DLD1 (cell line): ENCODE data around the gene GLUD2.
"Not testable (repeated sequence)": the region's sequence is repeated elsewhere in the genome, so short reads cannot be mapped to it uniquely, and the experiment has no call there.

Experiments used
- in situ Hi-C: cut with HindIII; loops from 2 replicates; pipeline ENCODE4 v1.10.0; 2017; ENCODE audit warnings: low sequenced_read_pairs

The GLUD2 gene

DNA sequence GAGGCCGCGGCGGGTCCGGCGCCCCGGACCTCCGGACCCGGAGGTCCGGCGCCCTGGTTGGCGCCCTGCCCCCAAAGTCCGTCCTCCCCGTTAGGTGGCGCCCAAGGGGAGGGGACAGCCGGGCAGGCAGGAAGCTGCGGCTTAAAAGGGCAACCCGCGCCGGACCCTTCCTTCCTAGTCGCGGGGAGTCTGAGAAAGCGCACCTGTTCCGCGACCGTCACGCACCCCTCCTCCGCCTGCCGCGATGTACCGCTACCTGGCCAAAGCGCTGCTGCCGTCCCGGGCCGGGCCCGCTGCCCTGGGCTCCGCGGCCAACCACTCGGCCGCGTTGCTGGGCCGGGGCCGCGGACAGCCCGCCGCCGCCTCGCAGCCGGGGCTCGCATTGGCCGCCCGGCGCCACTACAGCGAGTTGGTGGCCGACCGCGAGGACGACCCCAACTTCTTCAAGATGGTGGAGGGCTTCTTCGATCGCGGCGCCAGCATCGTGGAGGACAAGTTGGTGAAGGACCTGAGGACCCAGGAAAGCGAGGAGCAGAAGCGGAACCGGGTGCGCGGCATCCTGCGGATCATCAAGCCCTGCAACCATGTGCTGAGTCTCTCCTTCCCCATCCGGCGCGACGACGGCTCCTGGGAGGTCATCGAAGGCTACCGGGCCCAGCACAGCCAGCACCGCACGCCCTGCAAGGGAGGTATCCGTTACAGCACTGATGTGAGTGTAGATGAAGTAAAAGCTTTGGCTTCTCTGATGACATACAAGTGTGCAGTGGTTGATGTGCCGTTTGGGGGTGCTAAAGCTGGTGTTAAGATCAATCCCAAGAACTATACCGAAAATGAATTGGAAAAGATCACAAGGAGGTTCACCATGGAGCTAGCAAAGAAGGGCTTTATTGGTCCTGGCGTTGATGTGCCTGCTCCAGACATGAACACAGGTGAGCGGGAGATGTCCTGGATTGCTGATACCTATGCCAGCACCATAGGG is at the start of gene GLUD2:
GLUD2 (plus strand) TSS at position 170 of the 979 bp plus-strand sequence; CDS start at position 245, 75 bp downstream.
- in situ Hi-C loops = not testable (repeated sequence)

DNA sequence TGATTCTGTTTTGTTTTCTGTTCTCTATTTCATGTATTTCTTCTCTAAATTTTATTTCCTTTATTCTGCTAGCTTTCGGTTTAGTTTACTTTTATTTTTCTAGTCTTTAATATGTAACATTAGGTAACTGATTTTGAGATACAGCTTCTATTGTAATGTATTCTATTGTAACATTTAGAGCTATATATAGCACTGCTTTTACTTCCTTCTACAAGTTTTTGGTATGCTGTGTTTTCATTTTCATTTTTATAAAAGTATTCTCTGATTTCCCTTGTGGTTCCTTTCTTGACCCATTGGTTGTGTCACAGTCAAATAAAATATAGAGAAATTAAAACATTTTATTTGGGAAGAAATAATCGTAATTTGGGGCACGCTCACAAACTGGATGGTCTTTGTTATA is 48.0 kb upstream of the GLUD2 start:
- in situ Hi-C loops = no loop called here

DNA sequence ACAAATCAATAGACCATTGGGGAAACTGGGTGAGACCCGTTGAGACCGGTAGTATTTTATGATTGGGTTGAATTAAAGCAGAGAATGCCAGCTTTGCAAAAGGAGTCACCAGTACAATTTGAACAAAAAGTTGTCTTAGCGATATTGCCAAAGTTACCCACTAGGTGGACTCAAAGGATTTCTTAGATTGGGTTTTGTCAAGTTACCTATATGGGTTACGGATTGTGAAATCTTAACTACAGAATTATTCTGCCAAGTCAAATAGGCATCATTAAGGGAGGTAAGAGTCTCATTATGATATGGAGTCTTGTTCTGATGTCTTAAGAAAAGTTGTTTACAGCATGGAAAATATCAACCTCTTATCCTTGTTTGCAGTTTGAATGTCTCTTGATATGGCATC is 46.8 kb upstream of the GLUD2 start:
- in situ Hi-C loops = no loop called here

DNA sequence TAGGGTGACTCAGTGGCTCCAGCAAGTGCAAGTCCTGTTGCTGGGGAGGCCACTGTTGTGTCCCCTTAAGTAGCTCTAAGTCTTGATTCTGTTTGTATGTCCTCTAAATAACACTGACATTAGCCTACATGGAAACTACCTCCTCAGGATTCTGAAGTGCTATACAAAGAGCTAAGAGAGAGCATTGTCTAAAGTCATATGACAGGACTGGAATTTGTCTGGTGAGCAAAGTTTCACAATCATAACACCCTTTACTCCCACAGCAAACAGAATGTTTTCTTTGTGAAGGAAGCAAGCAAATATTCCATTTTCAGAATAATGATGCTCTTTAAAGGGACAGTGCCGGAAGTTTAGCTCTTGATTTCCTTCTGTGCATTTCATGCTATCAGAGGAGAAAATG is 38.5 kb upstream of the GLUD2 start:
- in situ Hi-C loops = no loop called here

DNA sequence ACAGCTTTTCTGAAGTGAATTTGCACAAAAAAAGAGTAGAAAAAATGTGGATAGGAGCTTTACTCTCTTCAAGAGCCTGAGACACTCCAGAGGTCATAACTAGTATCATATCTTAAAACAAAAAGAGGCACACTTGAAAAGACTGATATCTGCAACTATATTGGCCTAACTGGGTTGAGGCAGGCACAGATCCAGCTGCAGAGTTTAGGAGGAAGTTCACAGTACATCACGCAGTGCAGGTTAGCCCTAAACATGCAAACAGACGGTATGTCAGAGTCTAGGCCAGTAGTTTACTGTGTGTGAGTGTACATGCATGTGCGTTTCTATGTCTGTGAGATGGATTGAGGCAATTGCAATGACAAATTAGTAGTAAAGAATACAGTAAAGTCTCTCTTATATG is 37.6 kb upstream of the GLUD2 start:
- in situ Hi-C loops = no loop called here

DNA sequence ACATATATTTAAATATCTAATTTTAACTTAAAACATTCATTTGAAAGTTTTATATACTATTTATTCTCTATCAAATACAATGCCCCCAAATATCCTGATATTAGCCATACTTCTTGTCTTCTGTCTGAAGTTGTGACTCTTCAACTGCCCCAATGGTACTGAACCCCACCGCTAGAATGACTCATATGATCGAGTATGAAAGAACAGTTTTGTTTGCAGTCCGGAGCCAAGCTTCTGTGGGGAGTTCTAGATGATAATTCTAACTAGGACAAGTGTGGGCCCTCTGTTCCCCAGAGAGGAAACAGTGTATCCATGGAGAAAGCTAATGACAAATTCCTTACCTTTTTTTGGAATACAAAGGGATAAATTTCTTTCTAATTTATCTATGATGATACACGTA is 37.2 kb upstream of the GLUD2 start:
- in situ Hi-C loops = no loop called here

DNA sequence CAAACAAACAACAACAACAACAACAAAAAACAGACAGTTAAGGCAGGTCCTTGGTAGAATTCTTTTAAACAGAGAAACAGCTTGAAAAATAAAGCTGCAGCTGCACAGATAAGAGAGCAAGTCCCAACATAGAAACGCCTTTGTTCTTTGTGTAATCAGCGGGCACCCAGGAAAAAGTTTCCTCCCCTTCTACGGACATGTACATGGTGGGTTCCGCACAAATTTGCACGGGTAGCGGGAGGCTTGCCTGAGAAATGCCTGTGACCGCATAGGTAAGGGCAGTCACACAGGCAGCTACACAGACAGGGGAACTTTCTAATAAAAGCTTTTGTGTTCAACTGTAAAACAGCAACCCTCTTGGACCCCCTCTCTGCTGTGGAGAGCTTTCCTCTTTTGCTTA is 36.2 kb upstream of the GLUD2 start:
- in situ Hi-C loops = no loop called here

DNA sequence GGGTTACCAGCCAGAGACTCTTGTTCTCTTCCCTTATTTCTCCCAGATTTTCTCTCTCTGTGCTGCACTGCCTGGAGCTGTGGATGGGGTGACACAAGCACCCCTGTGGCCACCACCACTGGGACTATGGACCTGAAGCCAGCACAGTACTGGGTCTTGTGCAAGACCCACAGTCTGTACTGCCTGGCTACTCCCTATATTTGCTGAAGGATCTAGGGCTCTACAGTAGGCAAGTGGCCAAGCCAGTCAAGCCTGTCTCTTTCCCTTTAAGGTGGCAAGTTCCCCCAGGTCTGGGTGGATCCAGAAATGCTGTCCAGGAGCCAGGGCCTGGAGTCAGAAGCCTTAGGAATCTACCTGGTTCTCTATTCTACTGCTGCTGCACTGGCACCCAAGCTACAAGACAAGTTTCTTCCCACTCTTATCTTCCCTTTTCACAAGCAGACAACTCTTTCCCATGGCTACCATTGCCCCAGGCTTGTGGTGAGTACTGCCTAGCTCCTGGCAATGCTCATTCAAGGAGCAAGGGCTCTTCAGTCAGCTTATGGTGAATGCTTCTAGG is 33.4 kb upstream of the GLUD2 start:
- in situ Hi-C loops = no loop called here

DNA sequence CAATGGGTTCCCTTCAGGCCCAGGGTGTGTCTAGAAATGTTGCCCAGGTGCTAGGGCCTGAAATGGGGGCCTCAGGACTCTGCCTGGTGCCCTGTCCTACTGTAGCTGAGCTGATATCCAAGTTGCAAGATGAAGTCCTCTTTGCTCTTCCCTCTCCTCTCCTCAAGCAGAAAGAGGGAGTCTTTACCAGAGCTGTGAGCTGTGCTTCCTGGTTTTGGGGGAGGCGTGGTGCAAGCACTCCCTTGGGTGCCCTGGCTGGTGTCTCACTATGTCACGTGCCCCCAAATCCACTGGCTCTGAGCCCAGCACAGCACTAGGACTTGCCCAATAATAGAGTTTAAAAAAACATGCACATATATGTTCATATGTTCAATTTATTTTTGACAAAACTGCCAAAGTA is 32.6 kb upstream of the GLUD2 start:
- in situ Hi-C loops = no loop called here

DNA sequence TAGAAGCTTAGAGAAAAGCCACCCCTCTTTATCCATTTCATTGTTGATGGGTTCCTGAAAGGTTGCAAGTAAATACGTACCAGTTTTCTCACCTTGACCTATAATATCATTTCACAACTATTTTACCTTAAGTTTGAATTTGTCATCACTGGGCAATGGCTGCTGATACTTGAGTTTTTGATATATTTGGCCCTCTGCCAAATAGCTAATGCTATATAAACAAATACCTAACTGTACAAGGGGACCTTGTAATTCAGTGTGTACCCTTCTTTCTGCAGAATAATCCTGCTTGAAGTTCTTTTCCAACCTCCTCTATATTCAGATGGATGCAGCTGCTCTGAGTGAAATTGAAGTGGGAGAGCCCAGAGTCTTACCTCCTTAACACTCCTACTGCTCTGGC is 19.0 kb upstream of the GLUD2 start:
- in situ Hi-C loops = no loop called here

DNA sequence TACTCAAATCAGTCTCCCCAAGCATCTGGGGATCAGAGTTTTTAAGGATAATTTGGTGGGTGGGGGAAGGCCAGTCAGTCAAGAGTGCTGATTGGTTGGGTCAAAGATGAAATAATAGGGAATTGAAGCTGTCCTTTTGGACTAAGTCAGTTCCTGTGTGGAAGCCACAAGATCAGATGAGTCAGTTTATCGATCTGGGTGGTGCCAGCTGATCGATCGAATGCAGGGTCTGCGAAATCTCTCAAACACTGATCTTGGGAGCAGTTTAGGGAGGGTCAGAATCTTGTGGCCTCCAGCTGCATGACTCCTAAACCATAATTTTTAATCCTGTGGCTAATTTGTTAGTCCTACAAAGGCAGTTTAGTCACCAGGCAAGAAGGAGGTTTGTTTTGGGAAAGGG is 17.3 kb upstream of the GLUD2 start:
- in situ Hi-C loops = no loop called here

DNA sequence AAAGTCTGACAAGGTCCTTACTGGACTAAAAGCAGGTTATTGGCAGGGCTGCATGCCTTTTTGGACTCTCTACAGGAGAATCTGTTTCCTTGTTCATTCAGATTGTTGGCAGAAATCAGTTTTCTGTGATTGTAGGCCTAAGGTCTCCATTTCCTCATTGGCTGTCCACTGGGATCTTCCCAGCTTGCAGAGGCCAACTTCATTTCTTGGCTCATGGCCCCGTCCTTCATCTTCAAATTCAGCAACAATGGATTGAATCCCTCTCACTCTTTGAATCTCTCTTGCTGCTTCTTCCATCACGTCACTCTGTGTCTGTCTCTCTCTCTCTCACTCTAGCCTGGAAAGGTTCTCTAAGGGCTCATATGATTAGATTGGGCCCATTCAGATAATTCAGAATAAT is 14.9 kb upstream of the GLUD2 start:
- in situ Hi-C loops = no loop called here

DNA sequence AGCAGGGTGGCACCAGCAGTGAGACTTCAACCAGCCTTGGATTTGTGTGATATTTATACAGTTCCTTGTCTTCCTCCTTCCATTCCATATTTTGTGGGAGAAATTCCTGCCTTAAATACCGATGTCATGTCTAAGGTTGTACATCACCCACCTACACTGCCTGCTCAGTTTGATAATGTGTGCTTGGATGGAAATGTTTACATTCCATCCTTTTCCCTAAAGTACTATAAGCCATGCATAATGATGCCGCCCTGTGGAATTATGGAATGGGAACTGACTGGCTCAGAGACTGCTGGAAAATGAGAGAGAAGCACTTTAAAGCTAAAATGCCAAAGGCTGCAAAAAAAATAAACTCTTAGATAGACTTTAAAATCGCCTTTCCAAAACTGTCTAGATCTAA is 11.3 kb upstream of the GLUD2 start:
- in situ Hi-C loops = no loop called here

DNA sequence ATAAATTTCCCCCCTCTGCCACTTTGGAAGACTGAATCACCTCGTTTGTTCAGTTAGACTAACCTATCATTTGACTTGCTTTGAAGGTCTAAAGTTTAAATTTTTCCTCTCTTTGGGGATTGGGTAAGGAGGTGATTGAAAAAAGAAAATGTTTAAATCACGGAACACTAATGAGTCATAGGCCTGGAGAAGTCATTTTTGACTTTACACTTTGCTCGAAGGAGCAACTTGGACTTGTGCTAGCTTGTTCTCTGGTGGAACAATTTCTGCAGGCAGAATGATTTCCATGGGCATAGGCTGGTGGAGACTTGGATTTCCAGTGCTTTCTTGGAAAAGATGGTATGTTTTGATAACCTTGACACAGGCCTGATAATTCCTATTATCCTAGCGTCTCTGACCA is 10.5 kb upstream of the GLUD2 start:
- in situ Hi-C loops = no loop called here

DNA sequence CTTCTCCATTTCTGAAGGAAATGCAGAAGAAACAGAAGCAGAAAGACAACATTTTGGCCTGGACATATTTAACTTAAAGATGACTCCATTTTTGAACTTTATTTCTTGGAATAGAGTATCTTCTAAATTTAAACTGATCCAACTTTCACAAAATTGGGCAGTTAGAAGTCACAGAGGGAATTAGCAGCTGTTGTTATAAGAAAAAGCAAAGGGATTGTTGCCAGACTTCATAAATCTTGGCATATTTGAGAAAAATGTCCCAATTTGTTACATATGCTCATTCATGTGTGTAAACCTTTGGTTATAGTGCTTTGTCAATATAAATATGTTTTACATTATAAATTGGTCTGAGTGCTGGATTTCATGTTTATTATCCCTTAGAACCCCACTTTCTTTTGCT is 3.4 kb downstream of the GLUD2 start:
- in situ Hi-C loops = no loop called here

DNA sequence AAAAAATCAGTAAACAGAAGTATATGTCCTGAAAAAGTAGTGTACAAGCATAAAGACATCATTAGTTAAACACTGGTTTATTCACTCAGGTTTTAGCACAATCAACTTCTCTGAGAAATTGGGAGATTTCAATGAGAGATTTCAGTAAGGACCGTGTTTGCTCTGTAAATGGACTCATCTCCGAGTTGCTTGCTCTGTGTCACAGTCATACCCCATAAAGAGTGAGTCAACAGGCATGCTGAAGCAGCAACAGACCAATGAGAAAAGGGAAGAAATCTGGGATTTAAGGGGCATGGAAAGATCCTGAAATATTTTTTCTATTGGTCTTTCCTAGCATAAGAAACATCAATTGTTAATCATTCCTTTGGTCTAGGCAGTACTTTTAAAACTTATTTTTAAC is 4.7 kb downstream of the GLUD2 start:
- in situ Hi-C loops = no loop called here

DNA sequence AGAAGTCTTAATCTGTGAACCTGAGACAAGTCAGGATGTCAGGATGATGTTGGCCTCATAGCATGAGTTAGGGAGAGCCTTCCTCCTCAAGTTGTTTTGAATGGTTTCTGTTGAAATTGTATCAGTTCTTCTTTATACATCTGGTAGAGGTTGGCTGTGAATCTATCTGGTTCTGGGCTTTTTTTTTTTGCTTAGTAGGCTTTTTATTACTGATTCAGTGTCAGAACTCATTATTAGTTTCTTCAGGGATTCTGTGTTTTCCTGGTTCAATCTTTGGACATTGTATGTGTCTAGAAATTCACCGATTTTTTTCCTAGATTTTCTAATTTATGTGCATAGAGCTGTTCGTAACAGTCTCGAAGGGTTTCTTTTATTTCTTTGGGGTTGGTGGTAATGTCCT is 14.9 kb downstream of the GLUD2 start:
- in situ Hi-C loops = no loop called here

DNA sequence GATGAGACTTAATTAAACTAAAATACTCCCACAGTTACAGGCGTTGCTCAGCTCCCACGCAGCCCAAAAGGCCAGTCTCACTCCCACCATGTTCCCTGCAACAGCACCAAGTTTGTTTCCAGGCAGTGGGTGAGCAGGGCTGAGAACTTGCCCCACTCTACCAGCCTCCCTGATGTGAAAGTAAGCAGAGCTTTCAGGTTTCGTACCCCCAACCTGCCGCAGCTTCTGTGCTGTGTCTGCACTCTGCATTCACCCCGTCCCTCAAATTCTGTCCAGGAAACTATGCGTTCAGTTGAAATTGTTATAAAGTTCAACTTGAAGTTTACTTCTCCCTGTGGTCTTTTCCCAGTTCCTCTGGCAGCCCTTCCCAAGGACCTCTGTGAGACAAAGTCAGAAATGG is 17.2 kb downstream of the GLUD2 start:
- in situ Hi-C loops = no loop called here

DNA sequence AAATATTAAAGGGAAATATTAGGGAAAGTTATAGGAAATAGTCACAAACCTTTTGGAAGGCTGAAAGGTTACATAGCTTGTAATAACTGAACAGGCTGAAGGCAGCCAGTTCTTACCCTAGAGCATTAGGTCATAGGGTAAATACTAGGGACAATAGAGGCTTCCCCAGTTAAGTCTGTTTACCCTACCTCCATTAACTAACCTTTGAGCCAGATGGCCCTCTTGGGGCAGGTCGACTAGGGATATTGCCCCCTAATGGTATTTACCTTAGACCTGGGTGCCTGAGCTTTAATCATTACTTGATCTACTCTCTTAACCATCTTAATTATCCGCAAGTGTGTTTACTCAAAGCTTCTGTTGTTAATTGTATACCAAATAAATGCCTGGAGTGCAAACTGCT is 36.8 kb downstream of the GLUD2 start:
- in situ Hi-C loops = not testable (repeated sequence)

DNA sequence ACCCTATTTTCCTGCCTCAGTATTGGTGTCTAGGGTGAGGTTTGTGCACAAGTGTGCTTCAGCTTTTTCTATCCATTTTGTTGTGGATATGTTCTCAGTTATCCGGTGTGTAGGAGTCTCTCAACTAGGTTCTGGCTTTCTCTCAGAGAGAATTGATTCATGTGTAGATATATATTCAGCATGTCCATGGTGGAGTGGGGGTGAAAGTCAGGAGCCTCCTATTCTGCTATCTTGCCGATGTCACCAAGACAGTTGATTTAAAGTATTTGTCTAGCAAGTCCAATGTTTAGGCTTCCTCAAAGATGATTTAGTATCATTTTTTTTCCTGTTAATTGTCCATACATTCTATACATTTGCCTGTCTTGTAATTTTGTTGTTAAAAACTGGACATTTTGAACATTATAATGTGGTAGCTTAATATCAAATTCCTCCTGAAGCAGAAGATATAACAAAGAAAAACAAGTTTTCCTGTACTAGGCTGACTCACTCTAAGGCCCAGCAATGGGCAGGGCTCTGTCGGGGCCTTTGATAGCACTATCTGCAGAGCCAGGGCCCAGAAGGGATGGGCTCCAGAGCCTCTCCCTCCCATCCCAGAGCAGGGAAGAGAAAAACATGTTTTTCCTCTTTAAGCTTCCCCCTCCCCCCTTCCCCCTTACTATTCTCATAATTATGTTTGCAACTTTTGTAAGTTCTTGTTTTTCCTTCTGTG is 37.6 kb downstream of the GLUD2 start:
- in situ Hi-C loops = no loop called here

DNA sequence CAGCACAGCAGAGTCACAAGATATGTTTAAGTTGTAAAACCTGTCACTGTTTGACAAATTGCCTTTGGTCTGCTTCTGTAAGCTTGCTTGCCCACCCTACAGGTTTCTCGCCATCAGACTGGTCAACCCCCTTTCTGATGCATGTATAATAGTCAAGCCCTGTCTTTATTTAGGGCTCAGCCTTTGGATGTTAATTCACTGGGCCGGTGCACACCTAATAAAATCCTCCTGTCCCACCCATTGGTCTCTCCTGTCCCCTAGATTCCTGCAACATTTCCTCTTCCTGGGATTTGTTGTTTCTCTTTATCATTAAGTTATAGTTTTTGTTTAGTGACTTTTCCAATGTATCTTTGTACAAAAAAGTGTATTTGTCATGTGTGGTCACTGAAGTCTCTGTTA is 38.2 kb downstream of the GLUD2 start:
- in situ Hi-C loops = no loop called here

DNA sequence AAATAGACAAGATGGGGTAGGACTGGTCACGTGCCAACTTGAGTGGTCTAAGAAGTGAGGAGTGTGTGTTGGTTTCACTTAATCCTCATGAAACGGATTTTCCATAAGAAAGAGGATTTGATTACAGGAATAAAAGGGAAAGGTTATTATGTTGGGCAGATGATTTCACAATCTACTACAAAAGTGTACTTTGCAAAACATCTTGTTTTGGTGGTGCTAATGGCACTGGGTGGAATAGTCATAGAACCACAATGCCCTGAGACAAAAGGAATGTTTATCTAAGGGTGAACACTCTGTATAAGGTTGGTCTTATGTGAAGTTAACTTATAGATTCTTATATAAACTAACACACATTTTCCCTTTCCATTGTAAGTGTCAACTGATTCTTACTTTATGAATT is 45.6 kb downstream of the GLUD2 start:
- in situ Hi-C loops = no loop called here
